T-cell (primary cell): ENCODE measurements around the gene KRTAP12-4. TPM values are rescaled to one million over a fixed set of nuclear protein-coding genes. Genes with fewer than 3 reads are reported as not detected.

Experiments used
- ATAC-seq, 4 experiments: fragments of 200-7000 bp in 3 of 4; fragments of 150-1000 bp in 1 of 4; cut with Tn5 transposase; replicated peaks in 1 of 4; 1 replicate in 3 of 4; 2 replicates in 1 of 4; pipeline ENCODE4 v1.10.0; 2021; ENCODE audit warnings: moderate library complexity in 3 of 4, mild to moderate bottlenecking in 2 of 4, moderate number of reproducible peaks in 1 of 4
- CTCF ChIA-PET, 2 donors: fragments of 300-600 bp; sonication (Branson Sonifier 250); formaldehyde crosslinking; loops; one replicate each; lab custom pipeline; 2022; ENCODE audit warnings: antibody characterized with exemption in 2 of 2; lab: Charles Lee
- POLR2A ChIA-PET, 2 donors: fragments of 300-600 bp; sonication (Branson Sonifier 250); formaldehyde crosslinking; loops; one replicate each; lab custom pipeline; 2022; ENCODE audit warnings: antibody characterized with exemption in 2 of 2; lab: Charles Lee
- DNase-seq, 35 experiments: peaks; one replicate each; pipeline versions ENCODE4 v3.0.0 to v3.0.0-alpha.2; 2013 to 2023
- H3K27ac ChIP-seq: one replicate; pipeline ENCODE4 v1.5.1; 2013; ENCODE audit warnings: low read length
- H3K27me3 ChIP-seq, 2 experiments: replicated peaks in 1 of 2; 1 replicate in 1 of 2; 2 replicates in 1 of 2; pipeline versions ENCODE4 v1.6.1 to v1.7.0; 2013; ENCODE audit warnings: low read length in 1 of 2, mixed read lengths in 1 of 2; ENCODE audit not compliant: control insufficient read depth in 2 of 2, insufficient read depth in 2 of 2; ENCODE audit errors: extremely low read depth in 1 of 2
- H3K36me3 ChIP-seq, 2 donors: 1 replicate in 1 of 2; 2 replicates in 1 of 2; pipeline versions ENCODE4 v1.6.1 to v1.7.0; 2013; ENCODE audit warnings: low read length in 1 of 2; ENCODE audit not compliant: control insufficient read depth in 2 of 2, insufficient read depth in 1 of 2; ENCODE audit errors: extremely low read depth in 1 of 2
- H3K4me1 ChIP-seq, 2 experiments: 1 replicate in 1 of 2; 2 replicates in 1 of 2; pipeline versions ENCODE4 v1.6.1 to v1.7.0; 2013; ENCODE audit warnings: low read length in 2 of 2, mixed read lengths in 1 of 2; ENCODE audit not compliant: insufficient read depth in 2 of 2, control insufficient read depth in 1 of 2; ENCODE audit errors: extremely low read depth in 1 of 2
- H3K4me3 ChIP-seq, 2 donors: 1 replicate in 1 of 2; 2 replicates in 1 of 2; pipeline versions ENCODE4 v1.5.1 to v1.7.0; 2013; ENCODE audit warnings: mild to moderate bottlenecking in 2 of 2, low read length in 1 of 2, moderate library complexity in 1 of 2; ENCODE audit not compliant: control insufficient read depth in 1 of 2; ENCODE audit errors: extremely low read depth in 1 of 2
- H3K9me3 ChIP-seq: 2 replicates; pipeline ENCODE4 v1.7.0; 2013
- H3K27ac Mint-ChIP-seq, 2 donors: one replicate each; pipeline ENCODE4 v1.8.0; 2020 to 2021; ENCODE audit warnings: mild to moderate bottlenecking in 2 of 2, mixed read lengths in 2 of 2
- H3K27me3 Mint-ChIP-seq, 2 donors: one replicate each; pipeline ENCODE4 v1.8.0; 2021 to 2022; ENCODE audit warnings: mixed read lengths in 2 of 2
- H3K36me3 Mint-ChIP-seq: one replicate; pipeline ENCODE4 v1.8.0; 2021; ENCODE audit warnings: mixed read lengths
- H3K4me1 Mint-ChIP-seq, 3 donors: one replicate each; pipeline ENCODE4 v1.8.0; 2020 to 2022; ENCODE audit warnings: mixed read lengths in 3 of 3, mild to moderate bottlenecking in 1 of 3
- H3K4me3 Mint-ChIP-seq, 3 donors: one replicate each; pipeline ENCODE4 v1.8.0; 2020 to 2022; ENCODE audit warnings: mild to moderate bottlenecking in 3 of 3, mixed read lengths in 3 of 3, moderate library complexity in 3 of 3
- H3K9me3 Mint-ChIP-seq, 3 donors: one replicate each; pipeline ENCODE4 v1.8.0; 2020 to 2022; ENCODE audit warnings: mixed read lengths in 3 of 3
- WGBS: methylation state at CpG from one replicate; pipeline ENCODE4 v1.1.5; 2013; ENCODE audit warnings: missing lambda C conversion rate; ENCODE audit not compliant: insufficient coverage; 5-methylcytosine and 5-hydroxymethylcytosine counted together
- total RNA-seq, 35 experiments: library from RNA in 6 of 35; stranded (reverse) in 6 of 35; fragments of 120-200 nt in 1 of 35; gene quantifications; one replicate each; pipeline versions ENCODE4 v1.2.1 to v1.2.4 and lab custom pipeline; 2013 to 2026

The KRTAP12-4 gene
- total RNA-seq, 5 donors from 2014 or later (not counting 1 experiment from before 2014, with no cell fraction given), result not detected

GRCh38 chr21:44696572-44696971 is 42.1 kb upstream of the KRTAP12-4 start:
- Histone ChIP-seq H3K36me3 (no peaks in the 10 kb centered on the region), H3K27ac (no peak overlapping the region), H3K4me3 (no peak overlapping the region), H3K4me1 (peaks cover 0 to 7% of the 10 kb centered on the region in 2 experiments), H3K27me3 (peaks cover 4 to 55% of the 10 kb centered on the region in 2 experiments), H3K9me3 (peaks cover 2% of the 10 kb centered on the region)
- Mint-ChIP-seq H3K4me3 (no peak overlapping the region), H3K36me3 (no peaks in the 10 kb centered on the region), H3K9me3 (peaks cover 6 to 22% (median 14%) of the 10 kb centered on the region in 3 donors), H3K27me3 (peaks cover 47 to 54% of the 10 kb centered on the region in 2 donors), H3K27ac (no peak overlapping the region), H3K4me1 (peaks cover 10 to 21% (median 18%) of the 10 kb centered on the region in 3 donors)
- DNase-seq (no peak), ATAC-seq (no peak)
- CTCF ChIA-PET, result interaction anchor here in 1 of 2 donors (0.7 kb wide), 1 partner anchor 11 kb away, joined by 3 read pairs; no protein-coding TSS in a partner anchor
- WGBS, result 90% methylated on average over 2 of the region's 10 CpGs
- POLR2A ChIA-PET, result no interaction called here

DNA sequence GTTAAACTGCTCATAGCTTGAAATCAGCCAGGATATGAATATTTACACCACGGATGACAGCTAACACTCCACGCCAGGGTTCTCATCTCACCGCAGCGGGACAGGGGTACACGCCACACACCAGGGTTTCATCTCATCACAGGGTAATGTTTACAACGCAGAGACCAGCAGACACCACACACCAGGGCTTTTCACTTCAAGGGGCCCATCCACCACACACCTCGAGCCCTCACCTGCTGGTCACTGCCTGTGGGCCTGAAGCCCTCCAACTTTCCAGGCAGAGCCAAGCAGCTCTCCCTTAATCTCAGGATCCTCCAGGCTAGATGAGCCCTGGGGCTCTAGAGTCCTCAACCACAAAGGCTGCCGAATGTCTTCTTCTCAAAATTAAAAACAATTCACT is 41.2 kb upstream of the KRTAP12-4 start:
- no peaks in the 10 kb centered on the region for H3K36me3 ChIP-seq
- POLR2A ChIA-PET, result no interaction called here
- DNase-seq (no peak), ATAC-seq (no peak)
- peaks cover 0 to 7% of the 10 kb centered on the region in 2 experiments for H3K4me1 ChIP-seq
- WGBS, result 84% methylated on average over 7 of the region's 8 CpGs
- H3K27me3 Mint-ChIP-seq, result peaks cover 37 to 46% of the 10 kb centered on the region in 2 donors
- H3K27ac Mint-ChIP-seq, result no peak overlapping the region
- H3K27ac ChIP-seq, result no peak overlapping the region
- no peak overlapping the region for H3K4me3 ChIP-seq
- CTCF ChIA-PET, result no interaction called here
- peaks cover 18 to 27% (median 22%) of the 10 kb centered on the region in 3 donors for H3K4me1 Mint-ChIP-seq
- H3K4me3 Mint-ChIP-seq, result no peak overlapping the region
- peaks cover 4 to 45% of the 10 kb centered on the region in 2 experiments for H3K27me3 ChIP-seq
- H3K9me3 ChIP-seq, result peaks cover 2% of the 10 kb centered on the region
- peaks cover 6 to 22% (median 14%) of the 10 kb centered on the region in 3 donors for H3K9me3 Mint-ChIP-seq
- H3K36me3 Mint-ChIP-seq, result no peaks in the 10 kb centered on the region

GRCh38 chr21:44695184-44695583 is 40.7 kb upstream of the KRTAP12-4 start:
- Histone ChIP-seq H3K36me3 (no peaks in the 10 kb centered on the region), H3K27me3 (peaks cover 3 to 41% of the 10 kb centered on the region in 2 experiments), H3K9me3 (peaks cover 2% of the 10 kb centered on the region), H3K4me3 (no peak overlapping the region), H3K27ac (no peak overlapping the region), H3K4me1 (peaks cover 0 to 7% of the 10 kb centered on the region in 2 experiments)
- H3K4me3 Mint-ChIP-seq, result no peak overlapping the region
- no peak overlapping the region for H3K27ac Mint-ChIP-seq
- no peaks in the 10 kb centered on the region for H3K36me3 Mint-ChIP-seq
- peaks cover 18 to 27% (median 22%) of the 10 kb centered on the region in 3 donors for H3K4me1 Mint-ChIP-seq
- no peak for ATAC-seq
- H3K9me3 Mint-ChIP-seq, result peaks cover 6 to 22% (median 14%) of the 10 kb centered on the region in 3 donors
- no peak for DNase-seq
- peaks cover 37 to 41% of the 10 kb centered on the region in 2 donors for H3K27me3 Mint-ChIP-seq
- ChIA-PET POLR2A (no interaction called here), CTCF (interaction anchor here in 1 of 2 donors (0.8 kb wide), 1 partner anchor 99 kb away, joined by 7 read pairs; no protein-coding TSS in a partner anchor)
- 75% methylated on average over 4 of the region's 8 CpGs for WGBS

GRCh38 chr21:44694776-44695175 is 40.3 kb upstream of the KRTAP12-4 start:
- peaks cover 2% of the 10 kb centered on the region for H3K9me3 ChIP-seq
- POLR2A ChIA-PET, result no interaction called here
- H3K27me3 Mint-ChIP-seq, result peaks cover 33 to 37% of the 10 kb centered on the region in 2 donors

GRCh38 chr21:44692798-44693512 is 38.5 kb upstream of the KRTAP12-4 start:
- Histone ChIP-seq H3K4me1 (peaks cover 0 to 3% of the 10 kb centered on the region in 2 experiments), H3K27me3 (peaks cover 0 to 23% of the 10 kb centered on the region in 2 experiments), H3K36me3 (no peaks in the 10 kb centered on the region), H3K4me3 (no peak overlapping the region), H3K9me3 (peaks cover 2% of the 10 kb centered on the region), H3K27ac (no peak overlapping the region)
- H3K9me3 Mint-ChIP-seq, result peaks cover 6 to 22% (median 14%) of the 10 kb centered on the region in 3 donors
- no peak overlapping the region for H3K4me3 Mint-ChIP-seq
- no peak for ATAC-seq
- POLR2A ChIA-PET, result no interaction called here
- no CpG with 5 or more reads among the region's 2 CpGs for WGBS
- peaks cover 18 to 22% of the 10 kb centered on the region in 2 donors for H3K27me3 Mint-ChIP-seq
- no peak for DNase-seq
- H3K27ac Mint-ChIP-seq, result no peak overlapping the region
- H3K4me1 Mint-ChIP-seq, result peaks cover 18 to 24% (median 19%) of the 10 kb centered on the region in 3 donors
- H3K36me3 Mint-ChIP-seq, result no peaks in the 10 kb centered on the region
- CTCF ChIA-PET, result no interaction called here

More at GRCh38 chr21:44694776-44695175, 40.3 kb upstream of the KRTAP12-4 start:
- Mint-ChIP-seq H3K4me1 (peaks cover 18 to 27% (median 22%) of the 10 kb centered on the region in 3 donors), H3K36me3 (no peaks in the 10 kb centered on the region), H3K27ac (no peak overlapping the region), H3K4me3 (no peak overlapping the region), H3K9me3 (peaks cover 6 to 22% (median 14%) of the 10 kb centered on the region in 3 donors)
- DNase-seq, result no peak
- CTCF ChIA-PET, result interaction anchor here in 1 of 2 donors (0.8 kb wide), 1 partner anchor 100 kb away, joined by 7 read pairs; no protein-coding TSS in a partner anchor
- ATAC-seq, result peak in 1 of 4 experiments; percentile 35
- H3K4me1 ChIP-seq, result peaks cover 0 to 7% of the 10 kb centered on the region in 2 experiments
- WGBS, result 58% methylated on average over 9 of the region's 11 CpGs
- H3K4me3 ChIP-seq, result no peak overlapping the region
- no peak overlapping the region for H3K27ac ChIP-seq
- H3K27me3 ChIP-seq, result peaks cover 0 to 37% of the 10 kb centered on the region in 2 experiments
- no peaks in the 10 kb centered on the region for H3K36me3 ChIP-seq

DNA sequence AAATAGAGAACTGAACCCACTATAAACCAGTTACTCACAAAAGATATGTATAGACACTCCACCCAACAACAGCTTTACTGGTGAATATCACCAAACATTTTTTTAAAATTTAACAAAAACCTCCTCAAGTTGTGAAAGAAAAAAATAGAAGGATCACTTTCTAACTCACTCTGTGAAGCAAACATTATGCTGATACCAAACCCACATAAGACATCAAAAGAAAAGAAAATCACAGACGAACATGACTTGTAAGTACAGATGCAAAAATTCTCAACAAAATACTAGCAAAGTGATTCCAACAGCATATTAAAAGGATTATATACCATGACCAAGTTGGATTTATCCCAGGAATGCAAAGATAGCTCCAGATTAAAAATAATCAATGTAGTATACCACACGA is 37.2 kb upstream of the KRTAP12-4 start:
- Mint-ChIP-seq H3K9me3 (peaks cover 6 to 22% (median 14%) of the 10 kb centered on the region in 3 donors), H3K36me3 (no peaks in the 10 kb centered on the region), H3K4me1 (peaks cover 18 to 23% (median 18%) of the 10 kb centered on the region in 3 donors), H3K27me3 (peaks cover 6 to 19% of the 10 kb centered on the region in 2 donors), H3K27ac (peak overlapping the region in 1 of 2 donors; percentile 16), H3K4me3 (no peak overlapping the region)
- Histone ChIP-seq H3K4me1 (peaks cover 0 to 3% of the 10 kb centered on the region in 2 experiments), H3K27me3 (peaks cover 0 to 22% of the 10 kb centered on the region in 2 experiments), H3K4me3 (no peak overlapping the region), H3K36me3 (no peaks in the 10 kb centered on the region), H3K9me3 (peaks cover 2% of the 10 kb centered on the region), H3K27ac (no peak overlapping the region)
- no CpG with 5 or more reads among the region's 2 CpGs for WGBS
- ChIA-PET POLR2A (interaction anchor here in 1 of 2 donors (0.6 kb wide), 1 partner anchor 93 kb away, joined by 12 read pairs; no protein-coding TSS in a partner anchor), CTCF (interaction anchor here in 1 of 2 donors (1.0 kb wide), 1 partner anchor 34 kb away, joined by 4 read pairs; the partner anchor contains the start of gene KRTAP12-3)
- ATAC-seq (peak in 1 of 4 experiments; percentile 51), DNase-seq (no peak)
